Superior temporal gyrus (tissue), 1 donor: Measurements from ENCODE around the gene SEC16A.

Experiments
- DNase-seq: peaks from one replicate; pipeline ENCODE4 v3.0.0-alpha.2; 2016; ENCODE audit errors: extremely low spot score

SEC16A gene

GRCh38 chr9:136486823-136487620, 4.2 kb upstream of the SEC16A start:
- DNase-seq = no peak

- no peak for DNase-seq
Observed at GRCh38 chr9:136486131-136486530, 3.3 kb upstream of the SEC16A start.

GRCh38 chr9:136485049-136486045, 2.5 kb upstream of the SEC16A start:
- DNase-seq = peak; percentile 90

GRCh38 chr9:136484153-136485048, 1.6 kb upstream of the SEC16A start:
- no peak for DNase-seq

GRCh38 chr9:136483589-136484152, 831 bp upstream of the SEC16A start:
- DNase-seq = peak; percentile 88

GRCh38 chr9:136482046-136482792, 621 bp downstream of the SEC16A start:
- DNase-seq = peak; percentile 10

GRCh38 chr9:136481558-136481957, 1.3 kb downstream of the SEC16A start:
- no peak for DNase-seq

- DNase-seq = no peak
Observed at GRCh38 chr9:136476369-136477150, 6.3 kb downstream of the SEC16A start.

- peak; percentile 22 for DNase-seq
Observed at GRCh38 chr9:136474974-136475865, 7.6 kb downstream of the SEC16A start.

- no peak for DNase-seq
Observed at GRCh38 chr9:136474021-136474640, 8.7 kb downstream of the SEC16A start.

GRCh38 chr9:136473354-136473721, 9.5 kb downstream of the SEC16A start:
- no peak for DNase-seq

GRCh38 chr9:136472640-136473353, 10.0 kb downstream of the SEC16A start:
- no peak for DNase-seq

GRCh38 chr9:136471802-136472487, 10.9 kb downstream of the SEC16A start:
- no peak for DNase-seq

- no peak for DNase-seq
Observed at GRCh38 chr9:136470792-136471469, 11.9 kb downstream of the SEC16A start.

- DNase-seq = no peak
Observed at GRCh38 chr9:136470356-136470755, 12.5 kb downstream of the SEC16A start.

- DNase-seq = no peak
Observed at GRCh38 chr9:136467766-136468165, 15.1 kb downstream of the SEC16A start.
